ENCODE results near the gene METTL16. TPM values are rescaled to one million over a fixed set of nuclear protein-coding genes. Genes with fewer than 3 reads are reported as not detected.
A peak's percentile ranks its signal among the peaks of the same experiment; 100 is the strongest.

METTL16 gene
- total RNA-seq, 4 donors from 2014 or later, result 25.1 to 118 (median 49.3) TPM

DNA sequence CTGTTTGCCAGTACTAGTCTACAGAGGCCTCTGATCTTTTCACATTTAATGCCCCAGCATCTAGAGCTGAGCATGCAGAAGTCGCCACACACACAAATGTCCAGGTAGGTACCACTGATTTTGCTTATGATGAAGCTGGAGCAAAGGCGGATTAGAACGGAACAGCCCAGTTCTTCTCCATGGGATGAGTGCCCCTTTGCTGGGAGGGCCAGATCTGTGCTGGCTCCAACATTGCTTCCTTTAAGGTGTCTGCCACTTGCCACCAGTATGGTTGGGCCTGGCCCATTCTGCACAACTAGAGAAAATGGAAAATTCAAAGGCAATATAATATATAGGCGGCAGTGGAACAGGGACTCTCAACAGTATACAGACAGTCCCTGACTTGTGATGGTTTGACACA is 108.6 kb downstream of the METTL16 start:
- no peak for DNase-seq
- H3K4me3 ChIP-seq, result no peak overlapping the region
- TF ChIP-seq, protein P1, sequence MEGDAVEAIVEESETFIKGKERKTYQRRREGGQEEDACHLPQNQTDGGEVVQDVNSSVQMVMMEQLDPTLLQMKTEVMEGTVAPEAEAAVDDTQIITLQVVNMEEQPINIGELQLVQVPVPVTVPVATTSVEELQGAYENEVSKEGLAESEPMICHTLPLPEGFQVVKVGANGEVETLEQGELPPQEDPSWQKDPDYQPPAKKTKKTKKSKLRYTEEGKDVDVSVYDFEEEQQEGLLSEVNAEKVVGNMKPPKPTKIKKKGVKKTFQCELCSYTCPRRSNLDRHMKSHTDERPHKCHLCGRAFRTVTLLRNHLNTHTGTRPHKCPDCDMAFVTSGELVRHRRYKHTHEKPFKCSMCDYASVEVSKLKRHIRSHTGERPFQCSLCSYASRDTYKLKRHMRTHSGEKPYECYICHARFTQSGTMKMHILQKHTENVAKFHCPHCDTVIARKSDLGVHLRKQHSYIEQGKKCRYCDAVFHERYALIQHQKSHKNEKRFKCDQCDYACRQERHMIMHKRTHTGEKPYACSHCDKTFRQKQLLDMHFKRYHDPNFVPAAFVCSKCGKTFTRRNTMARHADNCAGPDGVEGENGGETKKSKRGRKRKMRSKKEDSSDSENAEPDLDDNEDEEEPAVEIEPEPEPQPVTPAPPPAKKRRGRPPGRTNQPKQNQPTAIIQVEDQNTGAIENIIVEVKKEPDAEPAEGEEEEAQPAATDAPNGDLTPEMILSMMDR (IDR thresholded peaks at IDR 0.05), result no peak
- no peak for TF ChIP-seq POLR2A (IDR thresholded peaks at IDR 0.05)
- peaks cover 0 to 25% of the 10 kb centered on the region in 2 donors for H3K4me1 ChIP-seq
- H3K9me3 ChIP-seq, result no peaks in the 10 kb centered on the region
- no peaks in the 10 kb centered on the region for H3K27me3 ChIP-seq
- intact Hi-C loops (cut with DNase I; ENCODE audit: low total_unique reads), result no loop called here
- H3K27ac ChIP-seq, result peak overlapping the region; percentile 99 to 100
- no peaks in the 10 kb centered on the region for H3K36me3 ChIP-seq

DNA sequence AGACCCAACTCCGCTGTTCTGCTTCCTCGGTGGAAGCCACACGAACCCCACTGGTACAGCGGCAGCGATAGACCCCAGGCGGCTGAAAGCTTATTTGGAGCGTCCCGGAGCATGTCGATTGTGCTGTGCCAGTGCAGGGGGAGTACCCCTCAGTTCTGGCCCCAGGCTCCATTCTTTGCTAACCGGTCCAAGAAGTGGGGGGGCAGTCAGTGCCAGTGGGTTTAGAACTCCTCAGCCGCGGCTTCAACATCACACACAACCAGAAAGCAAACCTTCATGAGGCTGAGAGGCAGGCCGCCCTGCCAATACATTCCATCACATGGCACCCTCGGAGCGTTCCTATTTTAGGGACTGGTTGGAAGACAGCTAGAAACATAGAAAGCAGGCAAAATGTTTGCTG is 109.1 kb downstream of the METTL16 start:
- peak overlapping the region; percentile 85 to 90 for H3K4me3 ChIP-seq
- H3K27ac ChIP-seq, result peak overlapping the region; percentile 99 to 100
- intact Hi-C loops (cut with DNase I; ENCODE audit: low total_unique reads), result no loop called here
- peaks cover 0 to 30% of the 10 kb centered on the region in 2 donors for H3K4me1 ChIP-seq
- TF ChIP-seq POLR2A (IDR thresholded peaks at IDR 0.05), result no peak
- TF ChIP-seq, protein P1 (IDR thresholded peaks at IDR 0.05), result no peak
- DNase-seq, result no peak
- no peaks in the 10 kb centered on the region for H3K9me3 ChIP-seq
- no peaks in the 10 kb centered on the region for H3K36me3 ChIP-seq
- no peaks in the 10 kb centered on the region for H3K27me3 ChIP-seq

DNA sequence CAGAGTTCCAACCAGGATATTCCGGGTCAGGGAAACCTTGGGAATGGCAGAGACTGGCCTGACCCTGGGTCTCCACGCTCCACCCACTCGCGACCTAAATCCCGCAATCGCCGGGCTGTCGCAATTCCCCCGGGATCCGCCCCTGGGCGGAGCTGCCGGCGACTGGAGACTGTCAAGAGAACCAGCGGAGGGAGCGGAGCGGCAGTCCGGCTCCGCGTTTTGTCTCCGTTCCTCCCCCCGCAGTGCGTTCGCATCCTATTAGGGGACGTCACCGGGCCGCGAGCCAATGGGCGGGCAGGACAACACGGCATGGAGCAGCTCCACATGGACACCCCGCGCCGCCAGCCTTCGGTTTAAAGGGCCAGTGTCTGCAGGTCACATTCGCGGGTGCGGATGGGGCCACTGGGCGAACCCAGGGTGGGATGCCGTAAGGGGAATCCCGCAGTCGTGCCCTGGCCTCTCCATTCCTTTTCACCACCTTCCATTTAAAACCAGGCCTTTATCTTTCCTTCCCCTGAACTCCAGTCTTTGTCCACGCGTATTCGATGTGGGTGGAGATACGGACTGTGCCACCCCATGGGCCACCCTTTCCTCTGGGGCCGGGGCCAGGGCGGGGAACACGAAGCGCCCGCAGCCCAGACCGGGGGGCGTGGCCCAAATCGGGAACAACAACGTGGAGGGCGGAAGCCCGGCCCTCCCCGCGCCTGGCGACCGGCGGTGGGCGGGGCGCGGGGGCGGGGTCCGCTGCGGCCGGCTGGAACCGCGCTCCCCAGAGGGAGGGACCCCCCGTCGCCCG is 110.1 kb downstream of the METTL16 start:
- H3K27ac ChIP-seq, result peak overlapping the region; percentile 99 to 100
- peak; percentile 100 for DNase-seq
- peak in 1 of 2 donors; percentile 51 for TF ChIP-seq POLR2A (IDR thresholded peaks at IDR 0.05)
- TF ChIP-seq, protein P1 (IDR thresholded peaks at IDR 0.05), result peak in 2 of 4 experiments; percentile 22 to 29
- H3K36me3 ChIP-seq, result no peaks in the 10 kb centered on the region
- H3K27me3 ChIP-seq, result no peaks in the 10 kb centered on the region
- peaks cover 0 to 33% of the 10 kb centered on the region in 2 donors for H3K4me1 ChIP-seq
- intact Hi-C loops (cut with DNase I; ENCODE audit: low total_unique reads), result no loop called here
- H3K4me3 ChIP-seq, result peak overlapping the region; percentile 85 to 90
- H3K9me3 ChIP-seq, result no peaks in the 10 kb centered on the region

DNA sequence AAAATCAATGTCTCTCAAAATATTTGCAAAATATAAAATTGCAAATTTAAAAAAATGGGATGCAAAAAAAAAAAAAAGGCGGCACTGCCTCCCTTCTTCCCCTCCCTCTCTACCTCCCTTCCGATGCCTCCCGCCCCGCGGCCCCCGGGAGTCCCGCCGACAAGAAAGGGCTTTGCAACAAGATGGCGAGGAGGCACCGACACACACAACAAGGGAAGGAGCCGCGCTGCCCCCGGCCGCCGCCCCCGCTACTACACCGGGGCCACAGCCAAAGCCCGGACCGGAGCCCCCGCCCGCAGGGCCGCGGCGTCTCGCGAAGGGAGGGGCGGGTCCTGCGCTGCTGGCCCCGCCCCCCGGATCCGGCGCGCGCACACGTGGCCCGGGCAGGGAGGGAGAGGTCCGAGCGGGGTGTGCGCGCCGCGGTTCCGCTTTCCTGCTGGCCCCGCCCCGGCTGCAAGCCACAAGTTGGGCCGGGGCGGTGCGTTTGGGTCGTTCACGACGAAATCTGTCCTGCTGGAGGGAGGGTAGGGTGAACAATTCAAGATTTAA is 110.7 kb downstream of the METTL16 start, which contains the start of gene MNT:
TSS of gene MNT (minus strand) at position 184 of the 549 bp plus-strand sequence. CDS start 348 bp downstream, outside the sequence.
- Histone ChIP-seq H3K4me1 (peaks cover 3 to 32% of the 10 kb centered on the region in 2 donors), H3K27me3 (no peaks in the 10 kb centered on the region), H3K4me3 (peak within 1 kb of the TSS; percentile 85 to 90), H3K36me3 (no peaks in the 10 kb centered on the region), H3K27ac (peak within 1 kb of the TSS; percentile 99 to 100), H3K9me3 (no peaks in the 10 kb centered on the region)
- DNase-seq, result peak; percentile 94
- intact Hi-C loops (cut with DNase I; ENCODE audit: low total_unique reads), result no loop called here
- peak; percentile 67 to 75 for TF ChIP-seq POLR2A (IDR thresholded peaks at IDR 0.05)
- TF ChIP-seq, protein P1 (IDR thresholded peaks at IDR 0.05), result peak in 2 of 4 experiments; percentile 21 to 56

DNA sequence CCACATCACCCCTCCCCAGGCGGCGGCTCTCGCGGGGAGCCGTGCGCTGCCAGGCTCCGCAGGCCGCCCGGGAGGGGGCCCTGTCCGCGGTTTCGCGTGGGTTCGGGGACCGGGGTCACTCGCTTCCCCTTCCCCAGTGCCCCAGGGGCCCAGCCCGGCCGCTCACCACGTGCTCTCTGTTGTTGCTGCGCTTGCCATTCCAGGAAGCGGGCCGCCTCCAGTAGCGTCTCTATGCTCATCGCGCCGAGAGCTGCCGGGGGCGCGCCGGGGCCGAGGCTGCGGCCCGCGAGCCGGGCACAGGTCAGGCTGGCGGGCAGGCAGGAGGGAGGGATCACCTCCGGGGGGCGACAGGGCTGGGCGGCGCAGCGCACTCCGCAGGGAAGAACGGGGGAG is 111.2 kb downstream of the METTL16 start:
- peak in 1 of 2 donors; percentile 56 for DNase-seq
- Histone ChIP-seq H3K9me3 (no peaks in the 10 kb centered on the region), H3K4me1 (peaks cover 8 to 37% of the 10 kb centered on the region in 2 donors), H3K4me3 (peak overlapping the region; percentile 85 to 90), H3K27ac (peak overlapping the region; percentile 99 to 100), H3K27me3 (no peaks in the 10 kb centered on the region), H3K36me3 (no peaks in the 10 kb centered on the region)
- intact Hi-C loops (cut with DNase I; ENCODE audit: low total_unique reads), result no loop called here
- no peak for TF ChIP-seq POLR2A (IDR thresholded peaks at IDR 0.05)
- TF ChIP-seq, protein P1 (IDR thresholded peaks at IDR 0.05), result no peak

Measured in uterus (tissue), 4 donors.